Smooth muscle cell (in vitro differentiated cells): ENCODE results near the gene ATP5ME. TPM values are rescaled to one million over a fixed set of nuclear protein-coding genes. Genes with fewer than 3 reads are reported as not detected.

Source experiments
- DNase-seq: peaks from one replicate; lab custom pipeline; 2025; ENCODE audit not compliant: unreplicated experiment; lab: John Stamatoyannopoulos, UW
- H2AFZ ChIP-seq: fragments of 200-600 bp; sonication (generic); 2 replicates; pipeline ENCODE4 v1.6.0; 2016; ENCODE audit warnings: antibody characterized with exemption, low read depth, mild to moderate bottlenecking
- H3F3A ChIP-seq: fragments of 200-600 bp; sonication (generic); 2 replicates; pipeline ENCODE4 v1.6.0; 2017; ENCODE audit warnings: antibody characterized with exemption, low read depth
- H3K27ac ChIP-seq: fragments of 200-600 bp; sonication (generic); 2 replicates; pipeline ENCODE4 v1.5.1; 2016; ENCODE audit warnings: low read depth, mild to moderate bottlenecking
- H3K27me3 ChIP-seq: fragments of 200-600 bp; sonication (generic); 2 replicates; pipeline ENCODE4 v1.6.1; 2016; ENCODE audit warnings: low read depth, mild to moderate bottlenecking
- H3K36me3 ChIP-seq: fragments of 200-600 bp; sonication (generic); 2 replicates; pipeline ENCODE4 v1.5.1; 2016; ENCODE audit warnings: low read depth
- H3K4me1 ChIP-seq: fragments of 200-600 bp; sonication (generic); 2 replicates; pipeline ENCODE4 v1.5.1; 2016; ENCODE audit warnings: low read depth
- H3K4me2 ChIP-seq: fragments of 200-600 bp; sonication (generic); 2 replicates; pipeline ENCODE4 v1.6.0; 2016; ENCODE audit warnings: mild to moderate bottlenecking
- H3K4me3 ChIP-seq: fragments of 200-600 bp; sonication (generic); 2 replicates; pipeline ENCODE4 v1.5.1; 2016; ENCODE audit warnings: mild to moderate bottlenecking
- H3K79me2 ChIP-seq: fragments of 200-600 bp; sonication (generic); 2 replicates; pipeline ENCODE4 v1.6.0; 2016; ENCODE audit warnings: low read depth, mild to moderate bottlenecking
- H3K9ac ChIP-seq: fragments of 200-600 bp; sonication (generic); 2 replicates; pipeline ENCODE4 v1.6.0; 2016; ENCODE audit warnings: low read depth
- H3K9me3 ChIP-seq: fragments of 200-600 bp; sonication (generic); replicated peaks from 2 replicates; pipeline ENCODE4 v1.5.1; 2016; ENCODE audit warnings: low read depth
- H4K20me1 ChIP-seq: fragments of 200-600 bp; sonication (generic); 2 replicates; pipeline ENCODE4 v1.6.0; 2016; ENCODE audit warnings: low read depth
- WGBS: methylation state at CpG from one replicate; pipeline ENCODE4 v1.1.7; 2016; ENCODE audit warnings: low lambda C conversion rate; 5-methylcytosine and 5-hydroxymethylcytosine counted together
- polyA plus RNA-seq: library from polyadenylated mRNA; unstranded; fragments of >200 nt; fragmentation: Nextera tagmentation; extraction: Ambion mirVana; gene quantifications from 2 replicates; pipeline ENCODE4 v1.2.1, GENCODE V29; 2016
- total RNA-seq: library from RNA; depleted of rRNA; stranded (reverse); fragments of >200 nt; gene quantifications from 2 replicates; pipeline ENCODE4 v1.2.3, GENCODE V29; 2014
- TF ChIP-seq, protein P1 (sequence below): fragments of 200-600 bp; sonication (generic); IDR thresholded peaks from 2 replicates; pipeline ENCODE4 v1.5.1; 2017; ENCODE audit warnings: borderline replicate concordance, mild to moderate bottlenecking, antibody characterized with exemption; ENCODE audit not compliant: insufficient read depth, poor library complexity, severe bottlenecking

Gene ATP5ME
- total and polyA plus RNA-seq, 2 experiments from 2014 or later: 95.4 to 699 TPM

DNA sequence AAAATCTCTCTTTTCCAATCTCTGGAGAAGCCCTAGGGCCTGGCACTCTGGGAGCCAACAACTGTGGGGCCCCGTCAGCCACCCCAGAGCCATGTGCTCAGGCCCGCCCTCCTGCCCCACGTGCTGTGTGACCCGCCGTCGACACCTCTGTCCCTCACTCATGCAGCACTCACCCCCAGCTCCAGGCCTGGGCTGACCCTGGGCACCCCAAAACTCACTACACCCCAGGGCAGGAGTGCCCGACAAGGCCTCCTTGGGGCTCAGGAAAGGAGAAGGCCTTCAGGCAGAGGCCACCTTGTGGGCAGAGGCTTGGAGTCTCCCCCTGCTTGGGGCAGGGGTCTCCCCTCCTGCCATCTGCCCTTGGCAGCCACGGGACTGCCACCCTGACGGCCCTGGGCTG, 6.0 kb upstream of the ATP5ME start:
- Histone ChIP-seq H3K36me3 (no peaks in the 10 kb centered on the region), H2AFZ (no peak overlapping the region), H3K9me3 (no peaks in the 10 kb centered on the region), H3K4me1 (peaks cover 11% of the 10 kb centered on the region), H3K27ac (peak overlapping the region; percentile 35), H3K4me2 (peak overlapping the region; percentile 98), H3K79me2 (peaks cover 1% of the 10 kb centered on the region), H3K9ac (no peak overlapping the region), H4K20me1 (no peaks in the 10 kb centered on the region), H3K27me3 (no peaks in the 10 kb centered on the region), H3K4me3 (no peak overlapping the region), H3F3A (no peaks in the 10 kb centered on the region)
- no peak for DNase-seq
- 96% methylated on average over 9 of the region's 9 CpGs for WGBS
- TF ChIP-seq, protein P1, sequence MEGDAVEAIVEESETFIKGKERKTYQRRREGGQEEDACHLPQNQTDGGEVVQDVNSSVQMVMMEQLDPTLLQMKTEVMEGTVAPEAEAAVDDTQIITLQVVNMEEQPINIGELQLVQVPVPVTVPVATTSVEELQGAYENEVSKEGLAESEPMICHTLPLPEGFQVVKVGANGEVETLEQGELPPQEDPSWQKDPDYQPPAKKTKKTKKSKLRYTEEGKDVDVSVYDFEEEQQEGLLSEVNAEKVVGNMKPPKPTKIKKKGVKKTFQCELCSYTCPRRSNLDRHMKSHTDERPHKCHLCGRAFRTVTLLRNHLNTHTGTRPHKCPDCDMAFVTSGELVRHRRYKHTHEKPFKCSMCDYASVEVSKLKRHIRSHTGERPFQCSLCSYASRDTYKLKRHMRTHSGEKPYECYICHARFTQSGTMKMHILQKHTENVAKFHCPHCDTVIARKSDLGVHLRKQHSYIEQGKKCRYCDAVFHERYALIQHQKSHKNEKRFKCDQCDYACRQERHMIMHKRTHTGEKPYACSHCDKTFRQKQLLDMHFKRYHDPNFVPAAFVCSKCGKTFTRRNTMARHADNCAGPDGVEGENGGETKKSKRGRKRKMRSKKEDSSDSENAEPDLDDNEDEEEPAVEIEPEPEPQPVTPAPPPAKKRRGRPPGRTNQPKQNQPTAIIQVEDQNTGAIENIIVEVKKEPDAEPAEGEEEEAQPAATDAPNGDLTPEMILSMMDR: no peak

DNA sequence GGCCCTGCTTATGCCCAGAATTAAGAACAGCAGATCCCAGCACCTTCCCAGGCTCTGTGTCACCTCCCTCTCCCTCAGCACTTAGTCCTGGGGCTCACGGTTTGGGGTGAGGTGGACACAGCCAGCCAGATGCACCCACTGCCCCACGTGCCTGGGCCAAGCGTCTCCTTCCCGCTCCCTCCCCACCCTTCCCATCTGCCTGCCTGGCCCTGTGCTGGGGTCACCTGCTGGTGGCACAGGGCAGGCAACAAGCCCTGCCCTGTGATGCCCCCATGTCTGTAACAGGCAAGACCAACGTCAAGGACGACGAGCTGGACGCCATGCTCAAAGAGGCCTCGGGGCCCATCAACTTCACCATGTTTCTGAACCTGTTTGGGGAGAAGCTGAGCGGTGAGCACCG, 5.6 kb upstream of the ATP5ME start:
- Histone ChIP-seq H3K9ac (no peak overlapping the region), H3K79me2 (peaks cover 6% of the 10 kb centered on the region), H3K9me3 (no peaks in the 10 kb centered on the region), H3K27ac (no peak overlapping the region), H3K4me1 (peaks cover 15% of the 10 kb centered on the region), H3F3A (no peaks in the 10 kb centered on the region), H3K36me3 (no peaks in the 10 kb centered on the region), H3K27me3 (no peaks in the 10 kb centered on the region), H4K20me1 (no peaks in the 10 kb centered on the region), H2AFZ (no peak overlapping the region), H3K4me3 (no peak overlapping the region), H3K4me2 (no peak overlapping the region)
- TF ChIP-seq, protein P1: no peak
- DNase-seq: no peak
- WGBS: 88% methylated on average over 11 of the region's 11 CpGs

DNA sequence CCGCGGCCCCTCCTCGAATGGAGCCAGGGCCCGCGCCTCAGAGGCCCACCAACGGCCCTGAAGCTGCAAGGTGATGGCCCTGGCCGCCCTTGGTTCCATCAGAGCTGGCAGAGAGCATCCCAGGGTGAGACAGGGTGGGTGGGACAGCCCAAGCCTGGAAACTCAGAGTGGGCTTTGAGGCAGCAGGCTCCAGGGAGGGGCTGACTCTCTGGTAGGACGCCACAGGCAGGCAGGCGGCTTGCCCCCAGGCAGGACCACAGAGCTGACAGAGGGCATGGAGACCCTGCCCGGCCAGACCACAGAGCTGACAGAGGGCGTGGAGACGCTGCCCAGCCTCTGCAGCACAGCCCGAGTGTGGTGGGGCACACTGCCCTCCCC, 5.0 kb upstream of the ATP5ME start:
- Histone ChIP-seq H3K79me2 (peaks cover 8% of the 10 kb centered on the region), H3F3A (no peaks in the 10 kb centered on the region), H3K4me1 (peaks cover 15% of the 10 kb centered on the region), H4K20me1 (no peaks in the 10 kb centered on the region), H3K9me3 (no peaks in the 10 kb centered on the region), H3K4me2 (no peak overlapping the region), H3K9ac (no peak overlapping the region), H3K27ac (no peak overlapping the region), H3K27me3 (no peaks in the 10 kb centered on the region), H3K36me3 (no peaks in the 10 kb centered on the region), H2AFZ (no peak overlapping the region), H3K4me3 (no peak overlapping the region)
- 91% methylated on average over 13 of the region's 13 CpGs for WGBS
- TF ChIP-seq, protein P1: no peak
- DNase-seq: no peak

DNA sequence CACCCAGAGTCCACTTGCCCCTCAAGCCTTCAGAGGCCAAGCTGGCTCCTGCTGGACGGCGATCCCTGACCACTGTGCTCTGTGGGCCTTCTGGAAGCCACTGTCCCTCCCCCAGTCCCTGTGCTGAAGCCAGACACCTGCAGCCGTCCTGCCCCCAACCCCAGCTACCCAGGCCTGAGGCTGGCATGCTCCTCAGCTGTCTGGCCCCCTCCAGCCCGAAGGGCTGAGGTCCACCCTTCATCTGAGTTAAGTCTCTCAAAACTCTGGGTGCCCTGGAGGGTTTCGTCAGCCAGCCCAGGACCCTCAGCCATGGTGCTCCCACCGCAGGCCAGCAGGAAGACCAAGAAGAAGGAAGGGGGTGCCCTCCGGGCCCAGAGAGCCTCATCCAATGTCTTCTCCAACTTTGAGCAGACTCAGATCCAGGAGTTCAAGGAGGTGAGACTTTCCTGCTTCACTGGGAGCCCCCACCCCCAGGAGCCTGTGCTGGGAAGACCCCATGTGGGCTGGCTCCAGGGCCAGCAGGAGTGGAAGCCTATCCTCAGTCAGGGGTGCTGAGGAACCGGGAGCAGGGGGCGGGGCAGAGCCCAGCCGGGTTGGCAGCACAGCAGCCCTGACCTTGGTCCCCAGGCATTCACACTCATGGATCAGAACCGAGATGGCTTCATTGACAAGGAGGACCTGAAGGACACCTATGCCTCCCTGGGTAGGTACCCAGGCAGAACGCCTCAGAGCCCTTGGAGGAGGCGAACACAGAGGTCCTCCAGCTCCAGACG, 4.4 kb upstream of the ATP5ME start:
- no peak overlapping the region for H3K4me2 ChIP-seq

More for the DNA sequence above, 4.4 kb upstream of the ATP5ME start:
- Histone ChIP-seq H3K9me3 (no peaks in the 10 kb centered on the region), H4K20me1 (no peaks in the 10 kb centered on the region), H3K4me3 (no peak overlapping the region), H3K4me1 (peaks cover 15% of the 10 kb centered on the region), H3K9ac (no peak overlapping the region), H3F3A (no peaks in the 10 kb centered on the region), H3K79me2 (peaks cover 10% of the 10 kb centered on the region), H3K36me3 (no peaks in the 10 kb centered on the region), H2AFZ (no peak overlapping the region), H3K27me3 (no peaks in the 10 kb centered on the region), H3K27ac (no peak overlapping the region)
- no peak for DNase-seq
- 87% methylated on average over 12 of the region's 14 CpGs for WGBS
- TF ChIP-seq, protein P1: no peak
